Eye (tissue), 1 donor: ENCODE data around the gene HYI.
A peak's percentile ranks its signal among the peaks of the same experiment; 100 is the strongest.

Experiments used
- DNase-seq: peaks from one replicate; pipeline ENCODE4 v3.0.0-alpha.2; 2015

Gene HYI

DNA sequence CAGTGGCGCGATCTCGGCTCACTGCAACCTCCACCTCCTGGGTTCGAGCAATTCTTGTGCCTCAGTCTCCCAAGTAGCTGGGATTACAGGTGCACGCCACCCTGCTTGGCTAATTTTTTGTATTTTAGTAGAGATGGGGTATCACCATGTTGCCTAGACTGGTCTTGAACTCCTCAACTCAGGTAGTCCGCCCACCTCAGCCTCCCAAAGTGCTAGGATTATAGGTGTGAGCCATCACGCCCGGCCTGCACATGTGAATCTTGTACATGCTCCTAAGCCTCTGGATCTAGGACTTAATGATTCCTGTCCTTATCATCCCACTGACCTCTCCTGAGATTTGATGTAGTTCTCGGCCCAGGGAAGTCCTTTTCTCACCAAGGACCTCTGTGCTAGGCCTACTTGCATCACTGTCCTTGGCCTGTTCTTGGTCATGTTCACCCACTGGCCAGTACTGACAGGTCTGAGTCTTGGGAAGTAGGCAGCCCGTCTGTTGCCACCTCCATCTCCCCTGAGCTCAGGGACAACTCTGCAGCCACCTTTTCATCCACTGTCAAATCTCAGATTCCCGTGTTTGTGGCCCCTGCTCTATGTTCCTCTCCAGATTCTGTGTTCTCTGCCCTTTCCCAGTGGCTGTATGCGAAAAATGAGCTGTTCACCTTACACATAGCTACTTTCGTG lies 9.4 kb downstream of the HYI start:
- no peak for DNase-seq

GRCh38 chr1:43443197-43443946 lies 10.4 kb downstream of the HYI start:
- no peak for DNase-seq

DNA sequence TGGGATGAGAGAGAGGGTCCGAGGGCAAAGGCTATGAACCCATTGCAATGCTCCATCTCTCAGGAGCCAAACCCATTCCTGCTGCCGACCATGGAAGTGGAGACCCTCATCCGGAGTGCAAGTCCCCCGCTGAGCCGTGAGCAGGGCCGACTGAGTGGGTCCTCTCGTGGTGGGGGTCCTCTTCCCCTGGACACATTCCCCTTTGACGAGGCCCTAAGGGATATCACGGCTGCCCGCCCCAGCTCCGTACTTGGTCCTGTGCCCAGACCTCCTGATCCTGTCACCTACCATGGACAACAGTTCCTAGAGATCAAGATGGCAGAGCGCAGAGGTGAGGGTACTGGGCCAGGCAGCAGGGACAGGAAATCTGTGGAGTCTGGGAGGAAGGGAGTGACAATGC lies 11.0 kb downstream of the HYI start:
- DNase-seq: no peak

DNA sequence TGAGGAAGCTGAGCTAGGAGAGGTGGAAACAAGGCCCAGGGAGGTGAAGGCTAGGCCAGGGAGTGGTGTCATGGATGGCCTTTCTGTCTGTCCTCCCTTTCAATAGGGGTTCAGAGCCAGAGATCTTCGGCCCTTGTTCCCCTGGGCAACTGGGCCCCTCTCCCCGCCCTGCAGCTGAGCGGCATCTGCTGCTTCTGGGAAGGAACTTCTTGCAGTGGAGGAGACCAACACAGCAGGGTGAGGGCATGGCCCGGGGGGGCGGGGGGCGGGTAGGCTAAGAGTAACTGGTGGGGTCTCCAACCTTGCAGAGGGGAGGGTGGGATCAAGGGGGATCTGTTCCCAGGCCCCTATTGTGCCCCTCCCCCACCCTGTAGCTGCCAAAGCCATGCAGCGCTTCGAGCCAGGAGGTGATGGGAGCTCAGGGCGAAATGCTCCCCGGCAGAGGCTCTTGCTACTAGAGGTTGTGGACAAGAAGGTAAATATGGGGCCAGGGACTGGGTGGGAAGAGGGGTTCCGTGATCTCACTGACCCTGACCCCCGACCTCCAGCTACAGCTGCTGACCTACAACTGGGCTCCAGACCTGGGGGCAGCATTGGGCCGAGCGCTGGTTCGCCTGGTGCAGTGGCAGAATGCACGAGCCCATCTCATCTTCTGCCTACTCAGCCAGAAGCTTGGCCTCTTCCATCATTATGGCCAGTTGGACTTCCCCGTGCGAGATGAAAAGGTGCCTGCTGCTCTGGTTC lies 11.7 kb downstream of the HYI start:
- no peak for DNase-seq

- DNase-seq: no peak
Observed at GRCh38 chr1:43441166-43441893, 12.4 kb downstream of the HYI start.

GRCh38 chr1:43440358-43440757 lies 13.4 kb downstream of the HYI start:
- no peak for DNase-seq

- no peak for DNase-seq
Observed at GRCh38 chr1:43439781-43440180, 13.9 kb downstream of the HYI start.

- DNase-seq: no peak
Observed at GRCh38 chr1:43438953-43439581, 14.7 kb downstream of the HYI start.

GRCh38 chr1:43438576-43438952 lies 15.2 kb downstream of the HYI start:
- DNase-seq: no peak

GRCh38 chr1:43438006-43438405 lies 15.7 kb downstream of the HYI start:
- no peak for DNase-seq

GRCh38 chr1:43437031-43437973 lies 16.4 kb downstream of the HYI start:
- DNase-seq: no peak

DNA sequence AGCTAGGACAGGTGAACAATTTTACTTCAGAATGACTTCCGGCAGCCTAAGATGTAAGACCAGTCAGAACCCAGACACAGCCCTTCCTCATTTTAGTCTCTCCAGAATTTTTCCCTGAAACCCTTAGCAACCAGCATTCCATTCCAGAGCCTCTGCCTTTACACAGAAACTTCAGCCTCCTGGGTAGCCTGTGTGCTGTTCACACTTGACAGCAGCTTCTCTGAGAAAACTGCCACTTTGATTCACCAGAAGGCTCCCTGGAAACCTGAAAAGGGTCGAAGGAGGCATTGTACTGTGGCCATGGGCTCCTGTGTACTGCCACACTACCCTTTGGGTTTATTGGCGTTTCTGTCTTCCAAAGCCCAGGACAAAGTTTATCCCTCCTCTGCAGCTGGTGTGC lies 17.4 kb downstream of the HYI start:
- DNase-seq: peak; percentile 7

- DNase-seq: peak; percentile 44
Observed at GRCh38 chr1:43435146-43436145, 18.3 kb downstream of the HYI start.

- no peak for DNase-seq
Observed at GRCh38 chr1:43434256-43434655, 19.5 kb downstream of the HYI start.

DNA sequence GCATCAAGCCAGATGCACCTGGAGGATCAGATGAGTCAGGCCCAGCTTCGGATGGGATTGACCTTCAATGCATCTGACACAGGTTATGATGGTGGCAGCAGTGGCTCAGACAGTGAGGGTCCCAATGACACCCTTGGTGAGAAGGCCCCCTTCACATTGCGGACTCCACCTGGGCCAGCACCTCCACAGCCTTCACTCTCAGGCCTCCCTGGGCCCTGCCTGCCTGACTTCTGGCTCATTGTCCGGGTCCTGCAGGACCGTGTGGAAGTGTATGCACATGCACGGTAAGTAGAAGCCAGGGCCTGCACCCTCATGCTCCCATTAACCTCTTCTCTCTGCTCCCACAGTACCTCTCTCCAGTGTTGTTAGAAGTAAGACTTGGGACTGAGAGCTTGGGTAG lies 20.8 kb downstream of the HYI start:
- no peak for DNase-seq

- DNase-seq: no peak
Observed at GRCh38 chr1:43432171-43432860, 21.4 kb downstream of the HYI start.

DNA sequence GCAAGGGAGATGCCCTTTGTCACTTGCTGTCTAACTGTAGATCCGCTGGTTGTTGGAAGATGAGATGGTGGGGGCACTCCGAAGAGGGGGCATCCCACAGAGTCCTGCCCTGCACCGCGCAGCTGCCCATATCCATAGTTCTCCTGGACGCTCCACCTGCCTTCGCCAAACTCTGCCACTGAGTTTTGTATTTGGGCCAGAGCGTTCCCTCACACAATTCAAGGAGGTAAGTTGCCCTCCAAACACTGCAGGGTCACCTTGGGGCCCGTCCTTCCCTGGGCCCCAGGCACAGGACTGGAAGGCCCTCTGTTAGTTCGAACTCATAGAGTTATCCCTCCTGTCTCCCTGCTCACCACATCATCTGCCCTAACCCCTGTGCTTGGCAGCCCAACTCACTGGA lies 22.1 kb downstream of the HYI start:
- no peak for DNase-seq

GRCh38 chr1:43430831-43431230 lies 22.9 kb downstream of the HYI start:
- no peak for DNase-seq

GRCh38 chr1:43427941-43428340 lies 25.8 kb downstream of the HYI start:
- no peak for DNase-seq

- DNase-seq: no peak
Observed at GRCh38 chr1:43427524-43427923, 26.2 kb downstream of the HYI start.
